Right ventricle myocardium superior (tissue), 1 donor: ENCODE data around the gene LMBRD2. TPM values are rescaled to one million over a fixed set of nuclear protein-coding genes. Genes with fewer than 3 reads are reported as not detected.
A peak's percentile ranks its signal among the peaks of the same experiment; 100 is the strongest.

Source experiments
- ATAC-seq: fragments of 200-7000 bp; cut with Tn5 transposase; one replicate; pipeline ENCODE4 v1.9.1; 2020; ENCODE audit warnings: mild to moderate bottlenecking; ENCODE audit not compliant: poor library complexity
- DNase-seq: peaks from one replicate; pipeline ENCODE4 v3.0.0-alpha.2; 2020
- intact Hi-C: fragments of 100-400 bp; cut with DNase I; formaldehyde crosslinking; loops from one replicate; pipeline ENCODE4 v1.11.2; 2022
- total RNA-seq: library from RNA; stranded (reverse); fragmentation: NEBNext Ultra II Directional; extraction: Animal tissue kit (Norgen Biotek cat#: 25700); gene quantifications from one replicate; pipeline ENCODE4 v1.2.1, GENCODE V29; 2021
- donor health status: DM: no; HTN: yes; CAD: no; lungs with severe emphysema.

LMBRD2 gene
- total RNA-seq, 1 donor from 2014 or later = 9.5 TPM

DNA sequence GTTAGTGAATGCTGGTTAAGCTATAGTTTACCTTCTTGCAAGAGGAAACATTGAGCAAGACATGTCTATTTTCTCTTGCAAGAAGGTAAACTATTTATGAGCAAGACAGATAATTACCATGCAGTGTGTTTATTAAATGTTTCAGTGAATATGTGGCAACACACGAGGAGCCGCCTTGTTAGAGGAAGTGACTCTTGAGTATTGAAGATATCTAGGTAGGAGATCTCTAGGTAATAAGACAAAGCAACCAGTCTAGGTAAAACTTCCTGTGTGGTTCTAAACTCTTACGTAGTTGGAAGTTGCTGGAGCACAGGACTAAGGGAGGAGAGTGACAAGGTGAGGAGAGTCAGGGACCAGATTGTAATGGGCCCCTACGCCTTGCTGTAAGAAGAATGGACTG is 17.1 kb upstream of the LMBRD2 start:
- DNase-seq (no peak), ATAC-seq (no peak)
- intact Hi-C loops = no loop called here

DNA sequence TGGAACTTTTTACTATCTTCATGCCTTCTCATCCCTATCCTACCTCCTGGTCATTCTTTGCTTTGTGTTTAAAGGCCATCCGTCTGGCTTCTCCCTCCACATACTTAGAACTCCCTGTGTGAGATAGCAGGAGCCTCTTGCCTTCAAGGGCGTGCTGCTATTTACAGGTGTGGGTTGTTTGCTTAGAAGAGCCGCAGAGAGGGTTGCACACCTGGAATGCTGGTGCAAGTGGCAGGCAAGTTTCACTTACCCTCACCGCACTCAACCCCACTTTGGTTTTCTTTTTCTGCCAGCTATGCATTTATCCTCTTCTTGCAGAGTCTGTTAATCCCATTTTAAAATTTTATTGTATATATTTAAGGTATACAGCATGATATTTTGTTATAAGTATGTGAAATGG is 12.8 kb upstream of the LMBRD2 start:
- intact Hi-C loops = no loop called here
- DNase-seq (no peak), ATAC-seq (no peak)

DNA sequence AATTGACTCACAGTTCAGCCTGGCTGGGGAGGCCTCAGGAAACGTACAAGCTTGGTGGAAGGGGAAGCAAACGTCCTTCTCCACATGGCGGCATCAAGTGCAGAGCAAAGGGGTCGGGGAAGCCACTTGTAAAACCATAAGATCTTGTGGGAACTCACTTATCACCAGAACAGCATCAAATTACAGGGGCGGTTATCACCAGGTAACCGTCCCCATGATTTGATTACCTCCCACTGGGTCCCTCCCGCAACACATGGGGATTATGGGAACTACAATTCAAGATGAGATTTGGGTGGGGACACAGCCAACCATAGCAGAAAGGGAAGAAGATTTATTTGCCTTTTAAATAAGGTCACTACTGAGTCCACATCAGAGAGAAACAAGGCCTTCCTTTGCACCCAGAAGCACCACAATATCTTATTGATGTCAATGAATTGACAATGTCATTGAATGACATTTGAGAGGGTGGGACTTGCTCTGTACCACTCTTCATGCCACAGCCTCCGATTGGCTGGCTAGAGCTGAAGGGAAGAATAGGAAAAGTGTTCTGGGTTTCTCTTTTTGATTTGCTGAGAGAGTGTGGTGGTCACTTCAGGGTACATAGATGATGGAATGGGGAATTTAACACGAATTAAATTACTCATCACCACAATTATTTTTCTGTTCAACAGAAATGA is 11.3 kb upstream of the LMBRD2 start:
- DNase-seq (no peak), ATAC-seq (no peak)
- intact Hi-C loops = no loop called here

DNA sequence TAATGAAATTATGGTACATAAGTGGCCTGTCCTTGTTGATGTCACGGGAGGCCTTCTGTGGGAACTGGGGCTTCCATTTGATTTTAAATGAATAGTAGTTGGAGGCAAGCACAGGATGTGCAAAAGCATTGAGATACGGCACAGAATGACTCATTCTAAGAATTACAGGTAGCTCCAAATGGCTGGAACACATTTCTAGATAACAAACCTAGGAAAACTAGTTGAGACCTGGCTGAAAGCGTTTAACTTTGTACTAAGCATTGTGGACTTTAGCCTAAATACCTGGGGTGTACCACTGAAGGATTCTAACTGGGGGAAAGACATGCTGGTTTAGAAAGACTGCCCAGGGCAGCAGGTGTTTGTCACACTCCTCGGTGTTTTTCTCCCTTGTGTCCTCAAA is 9.7 kb upstream of the LMBRD2 start:
- intact Hi-C loops = no loop called here
- ATAC-seq = no peak
- DNase-seq = no peak

DNA sequence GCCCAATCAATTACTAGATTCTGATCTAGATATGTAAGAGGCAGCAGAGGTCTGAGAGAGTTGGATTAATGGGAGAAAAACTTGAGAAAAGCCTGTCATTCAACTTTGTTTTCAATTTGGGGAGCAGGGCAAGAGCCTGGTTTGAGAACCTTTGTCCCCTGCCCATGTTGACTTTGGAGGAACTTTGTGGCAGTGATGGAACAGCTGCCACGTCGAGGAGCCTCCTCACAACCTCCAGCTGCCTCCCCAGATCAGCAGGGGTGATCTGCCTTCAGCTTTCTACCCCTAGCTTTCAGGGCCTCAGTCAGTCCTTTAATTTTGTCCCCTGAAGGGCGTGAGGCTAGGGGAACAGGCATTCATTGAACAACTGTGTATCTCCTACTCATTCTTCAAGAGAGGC is 8.9 kb upstream of the LMBRD2 start:
- intact Hi-C loops = no loop called here
- no peak for DNase-seq
- no peak for ATAC-seq

DNA sequence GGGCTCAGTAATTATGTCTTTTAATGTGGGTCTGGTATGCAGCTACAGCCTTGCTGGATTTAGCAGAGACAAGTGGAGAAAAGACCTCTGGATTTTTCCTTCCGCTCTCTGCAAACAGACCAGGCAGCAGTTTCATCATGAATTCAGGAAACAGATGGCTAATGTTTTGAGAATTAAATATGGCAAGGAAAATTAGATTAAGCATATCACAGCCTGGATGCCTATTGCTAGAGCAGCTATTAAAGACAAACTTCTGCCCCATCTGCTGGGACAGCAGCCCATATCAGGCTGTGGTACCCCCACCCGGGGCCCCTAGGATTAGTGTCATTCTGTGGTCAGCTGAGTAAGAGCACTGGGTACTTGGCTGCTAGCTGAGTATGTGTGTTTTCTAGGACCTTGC is 6.5 kb upstream of the LMBRD2 start:
- ATAC-seq = no peak
- no peak for DNase-seq
- intact Hi-C loops = no loop called here

DNA sequence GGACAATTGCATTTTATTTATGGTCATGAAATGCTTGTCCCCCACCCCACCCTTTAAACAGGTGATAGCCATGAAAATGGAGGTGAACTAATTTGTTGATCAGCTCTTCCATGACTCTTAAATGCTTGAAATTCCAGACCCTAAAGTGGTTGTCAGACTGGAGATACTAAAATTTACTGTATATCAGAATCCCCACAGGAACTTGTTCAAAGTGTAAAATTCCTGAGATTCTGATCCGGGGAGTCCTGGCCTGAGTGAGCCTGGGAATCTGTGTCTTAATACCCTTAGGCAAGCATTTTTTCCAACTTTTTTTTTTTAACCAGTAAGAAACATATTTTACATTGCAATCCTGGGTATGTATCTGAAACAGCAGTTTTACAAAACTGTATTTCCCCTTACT is 4.9 kb upstream of the LMBRD2 start:
- intact Hi-C loops = no loop called here
- ATAC-seq (no peak), DNase-seq (no peak)

DNA sequence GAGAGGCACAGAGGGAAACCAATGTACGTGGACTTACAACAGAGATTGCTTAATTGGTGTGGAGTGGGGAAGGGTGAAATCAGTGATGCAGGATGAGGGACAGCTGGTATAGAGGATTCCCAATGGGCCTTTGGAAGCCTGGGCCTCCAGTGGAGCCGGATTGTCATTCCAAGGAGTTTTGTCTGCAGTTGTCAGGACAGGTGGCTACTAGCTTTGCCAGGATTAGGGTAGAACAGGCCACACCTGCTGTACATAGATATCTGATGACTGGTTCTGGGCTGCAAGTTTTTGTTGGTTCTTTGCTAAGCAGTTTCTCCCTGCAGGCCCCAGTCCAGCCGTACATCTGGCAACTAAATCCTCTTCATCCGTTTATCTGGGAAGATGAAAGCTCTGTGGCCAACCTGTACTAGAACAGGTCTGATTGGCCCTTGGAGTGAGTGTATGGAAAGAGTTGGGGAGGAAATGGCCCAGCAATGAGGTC is 4.5 kb upstream of the LMBRD2 start:
- DNase-seq = no peak
- intact Hi-C loops = no loop called here
- ATAC-seq = no peak

DNA sequence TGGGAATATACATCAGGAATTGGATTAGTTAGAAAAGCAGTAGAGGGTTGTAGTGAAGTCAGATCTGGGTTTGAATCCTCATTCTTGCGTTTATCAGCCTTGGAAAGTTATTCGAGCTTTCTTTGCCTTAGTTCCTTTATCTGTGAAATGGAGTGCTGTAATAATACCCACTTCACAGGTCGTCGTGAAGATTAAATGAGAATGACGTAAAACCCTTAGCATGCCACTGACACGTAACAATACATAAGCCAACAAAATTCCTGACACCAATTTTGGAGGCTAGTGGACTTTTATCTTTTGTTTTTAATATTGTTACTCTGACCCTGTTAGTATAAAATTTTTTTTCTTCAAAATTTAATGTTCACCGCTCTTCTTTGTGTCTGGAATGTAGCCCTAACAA is 3.6 kb upstream of the LMBRD2 start:
- intact Hi-C loops = no loop called here
- no peak for DNase-seq
- no peak for ATAC-seq

DNA sequence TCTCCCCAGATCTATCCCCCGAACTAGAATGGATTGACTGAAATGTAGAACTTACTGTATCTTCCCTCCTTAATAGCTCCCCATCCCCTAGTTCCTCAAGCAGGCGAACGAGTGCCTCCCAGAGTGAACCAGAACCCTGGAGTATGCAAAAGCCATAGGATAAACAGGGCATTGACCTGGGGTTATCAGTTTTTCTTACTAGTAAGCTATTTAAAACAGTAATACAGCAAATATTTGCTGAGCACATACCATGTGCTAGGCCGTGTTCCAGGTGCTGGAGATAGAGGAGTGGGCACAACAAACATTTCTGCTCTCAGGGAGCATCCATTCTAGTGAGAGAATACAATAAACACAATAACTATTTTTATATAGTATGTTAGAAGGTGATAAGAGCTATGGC is 2.0 kb upstream of the LMBRD2 start:
- intact Hi-C loops = no loop called here
- DNase-seq (no peak), ATAC-seq (no peak)

DNA sequence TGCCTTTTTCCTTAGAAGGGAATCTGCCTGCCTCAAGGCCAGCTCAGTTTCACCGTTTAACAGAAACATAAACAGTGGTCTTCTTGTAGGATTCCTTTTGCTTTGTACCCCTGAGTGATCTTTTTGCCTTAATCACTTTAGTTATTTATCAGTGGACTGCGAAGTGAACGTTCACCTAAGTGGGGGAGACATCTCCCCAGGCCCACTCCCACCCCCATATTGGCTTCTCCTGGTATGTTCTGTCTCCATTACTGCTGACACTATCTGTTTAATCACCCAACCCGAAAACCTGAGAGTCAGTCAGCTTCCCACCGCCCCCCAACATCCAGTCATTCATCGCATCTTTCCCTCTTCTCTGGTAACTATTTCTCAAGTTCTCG is 1.6 kb upstream of the LMBRD2 start:
- DNase-seq (no peak), ATAC-seq (no peak)
- intact Hi-C loops = no loop called here

DNA sequence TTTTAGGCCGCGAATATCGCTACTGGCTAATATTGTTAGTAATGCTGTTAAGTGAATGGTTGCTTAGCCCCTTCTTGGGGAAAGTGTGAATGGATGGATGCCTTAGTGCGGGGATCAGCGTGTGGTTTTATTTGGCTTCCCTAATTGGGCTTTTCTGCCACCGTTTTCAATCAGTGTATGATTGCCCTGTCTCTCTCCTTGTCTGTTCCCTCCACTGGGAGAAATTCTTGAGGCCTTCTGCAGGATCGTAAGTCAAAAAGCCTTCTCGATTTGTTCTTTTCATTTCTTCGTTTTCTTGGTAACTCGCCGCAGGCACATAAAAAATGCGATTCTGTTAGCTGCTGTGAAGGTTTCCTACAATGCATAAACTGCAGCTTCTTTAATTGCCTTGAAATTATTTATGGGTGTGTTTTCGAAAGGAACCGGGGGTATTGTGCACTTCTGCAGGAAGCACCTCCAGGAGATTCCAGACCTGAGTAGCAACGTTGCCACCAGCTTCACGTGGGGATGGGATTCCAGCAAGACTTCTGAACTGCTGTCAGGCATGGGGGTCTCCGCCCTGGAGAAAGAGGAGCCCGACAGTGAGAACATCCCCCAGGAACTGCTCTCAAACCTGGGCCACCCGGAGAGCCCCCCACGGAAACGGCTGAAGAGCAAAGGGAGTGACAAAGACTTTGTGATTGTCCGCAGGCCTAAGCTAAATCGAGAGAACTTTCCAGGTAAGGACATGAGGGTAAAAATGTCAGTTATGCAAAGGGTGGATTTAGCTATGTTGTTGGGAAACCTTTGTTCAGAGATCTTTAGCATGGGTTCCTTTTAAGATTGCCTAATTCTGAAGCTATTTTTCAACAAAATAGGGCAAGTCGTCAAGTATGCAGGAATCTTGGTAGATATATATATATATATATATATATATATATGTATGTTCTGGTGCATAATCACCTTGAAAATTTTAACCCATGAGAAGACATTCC is 924 bp upstream of the LMBRD2 start:
- DNase-seq = no peak
- ATAC-seq = peak; percentile 13
- intact Hi-C loops = no loop called here

DNA sequence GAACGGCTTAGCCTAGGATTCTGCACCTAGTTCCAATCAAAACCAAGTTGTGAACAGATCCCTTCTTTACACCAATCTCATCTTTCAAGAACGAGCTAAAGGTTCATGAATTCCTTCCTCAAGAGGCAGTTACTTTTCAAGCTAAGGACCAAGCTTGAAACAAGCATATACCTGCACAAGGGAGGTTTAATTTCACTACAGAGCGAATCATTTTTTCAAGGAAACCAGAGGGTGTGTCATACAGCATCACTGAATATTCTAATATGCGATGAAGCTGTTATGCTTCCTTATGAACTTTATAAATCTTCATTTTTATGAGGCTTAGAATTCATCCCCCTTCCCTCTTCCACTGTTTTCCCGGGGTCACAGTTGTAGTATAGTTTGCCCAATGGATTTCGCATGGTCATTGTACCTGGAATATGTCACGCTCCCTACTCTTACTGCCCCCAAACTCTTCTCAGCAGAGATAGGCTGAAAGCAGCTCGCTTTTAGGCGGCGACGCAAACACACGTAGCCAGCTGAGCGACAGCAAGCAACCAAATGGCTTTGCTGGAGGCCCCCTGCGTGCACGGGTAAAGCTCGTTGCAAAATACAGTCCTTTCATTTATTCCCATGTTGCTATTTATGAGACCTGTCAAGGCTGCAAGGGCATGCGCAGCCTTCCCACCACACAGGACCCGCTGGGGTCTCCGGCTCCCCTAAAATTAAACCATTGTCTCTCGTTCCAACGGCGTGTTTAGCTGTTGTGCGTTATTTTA is 832 bp downstream of the LMBRD2 start:
- intact Hi-C loops = no loop called here
- ATAC-seq = peak; percentile 42
- DNase-seq = peak; percentile 55

DNA sequence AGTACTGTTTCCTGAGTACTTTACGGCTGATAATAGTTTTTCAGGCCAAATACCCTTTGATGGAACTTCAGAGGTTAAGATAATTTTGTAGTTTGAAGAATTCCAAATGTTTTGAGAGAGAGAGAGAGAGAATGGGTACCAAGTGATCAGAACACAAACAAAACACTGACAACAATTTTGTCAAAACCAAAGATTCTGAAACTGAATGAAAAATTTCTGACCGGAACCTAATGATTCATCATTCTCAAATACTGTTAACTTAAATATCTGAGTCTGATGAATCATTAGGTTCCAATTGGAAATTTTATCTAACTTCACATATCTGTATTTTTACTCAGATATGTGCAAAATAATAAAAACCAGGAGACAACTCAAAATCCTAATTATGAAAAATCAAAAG is 4.0 kb downstream of the LMBRD2 start:
- DNase-seq (no peak), ATAC-seq (no peak)
- intact Hi-C loops = no loop called here

DNA sequence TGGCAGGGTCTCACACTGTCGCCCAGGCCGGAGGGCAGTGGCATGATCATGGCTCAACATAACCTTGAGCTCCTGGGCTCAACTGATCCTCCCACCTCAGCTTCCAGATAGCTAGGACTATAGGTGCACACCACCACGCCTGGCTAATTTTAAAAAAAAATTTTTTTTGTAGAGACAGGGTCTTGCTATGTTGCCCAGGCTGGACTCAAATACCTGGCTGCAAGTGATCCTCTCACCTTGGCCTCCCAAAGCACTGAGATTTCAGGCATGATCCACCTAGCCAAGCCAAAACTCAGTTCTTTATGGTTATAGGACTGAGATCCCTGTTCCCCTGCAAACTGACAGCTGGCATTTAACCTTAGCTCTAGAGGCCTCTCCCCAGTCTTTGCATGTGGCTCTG is 5.3 kb downstream of the LMBRD2 start:
- no peak for ATAC-seq
- DNase-seq = no peak
- intact Hi-C loops = no loop called here

DNA sequence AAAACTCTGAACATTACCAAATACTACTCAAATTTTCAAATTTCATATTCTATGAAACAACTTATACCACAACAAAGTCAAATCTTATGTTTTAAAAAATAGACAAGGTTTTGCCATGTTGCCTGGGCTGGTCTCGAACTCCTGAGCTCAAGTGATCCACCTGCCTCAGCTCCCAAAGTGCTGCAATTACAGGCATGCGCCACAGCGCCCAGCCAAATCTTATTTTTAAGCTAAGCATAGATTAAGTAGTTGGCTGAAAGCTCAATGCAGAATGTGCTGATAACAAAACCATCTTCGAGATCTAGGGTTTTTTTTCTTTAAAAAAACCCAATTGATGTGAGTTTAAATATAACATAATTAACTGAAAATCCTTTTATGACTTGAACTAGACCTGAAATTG is 6.4 kb downstream of the LMBRD2 start:
- DNase-seq (no peak), ATAC-seq (no peak)
- intact Hi-C loops = no loop called here

DNA sequence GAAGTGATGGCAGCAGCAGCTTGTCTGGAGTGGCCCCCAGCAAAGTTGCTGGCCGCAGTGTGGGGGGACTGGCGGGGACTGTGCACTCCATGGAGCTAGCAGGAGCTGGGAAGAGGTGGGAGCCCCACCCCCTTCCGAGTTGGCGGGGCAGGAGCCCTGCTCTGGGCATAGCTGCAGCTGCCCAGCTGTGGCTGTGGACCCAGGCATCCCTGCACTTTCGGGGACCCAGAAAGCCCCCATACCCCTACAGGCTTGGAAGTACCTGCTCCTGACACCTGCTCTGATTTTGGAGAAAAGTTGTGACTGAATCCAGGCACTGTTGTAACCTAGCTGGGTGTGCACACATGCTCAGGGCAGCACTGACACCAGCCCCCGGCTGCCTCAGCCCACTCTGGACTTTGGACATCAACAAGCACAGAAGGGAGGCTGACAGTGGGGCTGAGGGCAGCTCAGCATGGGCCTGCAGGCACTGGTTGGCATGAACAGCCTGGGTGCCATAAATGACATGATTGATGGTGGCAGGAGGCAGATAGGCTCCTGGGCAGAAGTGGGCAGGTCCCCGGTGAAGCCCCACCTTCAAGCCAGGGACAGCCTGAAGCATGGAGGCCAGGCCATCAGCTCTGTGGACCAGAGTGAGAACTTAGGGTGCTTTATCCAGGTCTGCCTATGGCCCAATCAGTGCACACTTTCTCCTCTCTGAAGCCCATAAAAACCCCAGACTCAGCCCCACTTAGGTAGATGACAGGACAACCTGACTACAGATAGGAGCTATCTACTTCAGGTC is 12.6 kb downstream of the LMBRD2 start:
- intact Hi-C loops = no loop called here
- DNase-seq = no peak
- ATAC-seq = no peak

DNA sequence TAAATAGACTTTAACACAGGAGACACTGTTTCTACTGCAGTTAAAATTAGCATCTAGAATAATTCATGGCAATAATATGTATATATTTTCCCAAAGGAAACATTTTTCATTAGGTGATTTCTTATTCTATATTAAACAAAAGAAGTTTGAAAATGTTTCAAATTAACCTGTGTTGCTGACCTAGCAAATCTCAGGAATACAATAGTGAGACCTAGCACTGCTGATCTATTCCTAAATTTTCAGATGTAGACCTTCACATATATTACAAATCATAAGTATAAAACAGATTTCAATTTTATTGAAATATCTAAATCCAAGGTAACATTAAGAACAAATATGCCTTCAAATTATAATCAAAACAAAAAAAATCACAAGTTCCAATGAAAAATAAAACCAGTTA is 15.1 kb downstream of the LMBRD2 start:
- intact Hi-C loops = no loop called here
- no peak for ATAC-seq
- no peak for DNase-seq

DNA sequence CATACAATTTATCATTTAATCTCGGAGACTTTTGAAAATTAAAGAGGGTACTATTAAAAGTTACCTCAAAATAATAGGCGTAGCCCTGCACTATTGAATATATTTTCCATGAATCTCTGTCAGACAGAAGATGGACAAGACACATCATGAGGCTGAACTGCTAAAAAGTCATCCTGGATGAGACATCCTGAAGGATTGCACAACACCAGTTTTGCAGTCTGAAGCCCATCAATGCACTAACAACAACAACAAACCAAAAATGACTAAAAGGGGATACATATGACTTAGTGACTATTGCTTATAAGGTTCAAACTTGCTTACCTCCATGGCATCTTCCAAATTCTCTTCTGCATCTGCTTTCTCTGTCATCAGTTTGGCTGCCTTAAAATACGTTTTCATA is 15.7 kb downstream of the LMBRD2 start:
- intact Hi-C loops = no loop called here
- DNase-seq (no peak), ATAC-seq (no peak)
